GM19351 (cell line): ENCODE data around the gene CILP2.
A peak's percentile ranks its signal among the peaks of the same experiment; 100 is the strongest.

ENCODE experiments used
- ATAC-seq: cut with Tn5 transposase; IDR thresholded peaks from one replicate; pipeline ENCODE4 v1.9.1; 2021; ENCODE audit warnings: mild to moderate bottlenecking, moderate library complexity; ENCODE audit not compliant: unreplicated experiment

The CILP2 gene

GRCh38 chr19:19563348-19563848 is 25.3 kb downstream of the CILP2 start:
- no peak for ATAC-seq

GRCh38 chr19:19566306-19566705 is 28.2 kb downstream of the CILP2 start:
- no peak for ATAC-seq

GRCh38 chr19:19567391-19567790 is 29.3 kb downstream of the CILP2 start:
- ATAC-seq = no peak

GRCh38 chr19:19568802-19569756 is 31.0 kb downstream of the CILP2 start:
- no peak for ATAC-seq

- ATAC-seq = no peak
Observed at GRCh38 chr19:19570571-19570970, 32.5 kb downstream of the CILP2 start.

GRCh38 chr19:19571071-19571786 is 33.2 kb downstream of the CILP2 start:
- ATAC-seq = no peak

GRCh38 chr19:19575411-19575810 is 37.3 kb downstream of the CILP2 start:
- no peak for ATAC-seq

GRCh38 chr19:19578252-19578651 is 40.2 kb downstream of the CILP2 start:
- no peak for ATAC-seq

GRCh38 chr19:19579533-19580361 is 41.7 kb downstream of the CILP2 start:
- ATAC-seq = no peak

GRCh38 chr19:19580418-19580817 is 42.4 kb downstream of the CILP2 start:
- ATAC-seq = no peak

- no peak for ATAC-seq
Observed at GRCh38 chr19:19581391-19581790, 43.3 kb downstream of the CILP2 start.

GRCh38 chr19:19582471-19582870 is 44.4 kb downstream of the CILP2 start:
- ATAC-seq = no peak

- no peak for ATAC-seq
Observed at GRCh38 chr19:19584356-19584755, 46.3 kb downstream of the CILP2 start.

GRCh38 chr19:19587771-19588170 is 49.7 kb downstream of the CILP2 start:
- ATAC-seq = no peak

- ATAC-seq = no peak
Observed at GRCh38 chr19:19588546-19588945, 50.5 kb downstream of the CILP2 start.

- ATAC-seq = peak; percentile 78
Observed at GRCh38 chr19:19591133-19591825, 53.2 kb downstream of the CILP2 start.

- no peak for ATAC-seq
Observed at GRCh38 chr19:19592690-19593089, 54.6 kb downstream of the CILP2 start.

GRCh38 chr19:19594381-19594780 is 56.3 kb downstream of the CILP2 start:
- ATAC-seq = no peak

- ATAC-seq = no peak
Observed at GRCh38 chr19:19595171-19595701, 57.2 kb downstream of the CILP2 start.
